ENCODE data around the gene NUDT14. TPM values are rescaled to one million over a fixed set of nuclear protein-coding genes. Genes with fewer than 3 reads are reported as not detected.

NUDT14 gene
- total and polyA plus RNA-seq, 7 donors = 14.7 to 45.4 (median 23.3) TPM

- H3K9me3 ChIP-seq = no peaks in the 10 kb centered on the region
- WGBS, 3 donors = 81 to 94% (median 84%) methylated on average over 12 of the region's 12 CpGs
- H3K27me3 ChIP-seq (ENCODE audit: insufficient read depth in 3 of 3, low read length in 2 of 3) = no peaks in the 10 kb centered on the region
- no peak overlapping the region for H3K27ac ChIP-seq
- H3K4me1 ChIP-seq = peaks cover 44% of the 10 kb centered on the region
- peaks cover 0 to 6% of the 10 kb centered on the region in 2 donors for H3K36me3 ChIP-seq (ENCODE audit: insufficient read depth in 1 of 2, low read depth in 1 of 2)
- no peak for TF ChIP-seq CTCF (IDR thresholded peaks at IDR 0.05)
- no peak for ATAC-seq
- intact Hi-C loops (cut with DNase I) = no loop called here
- no peak overlapping the region for H3K4me3 ChIP-seq
- DNase-seq = no peak
Measured at GRCh38 chr14:105160776-105161175, 20.3 kb downstream of the NUDT14 start.

GRCh38 chr14:105159344-105159743 is 21.8 kb downstream of the NUDT14 start:
- TF ChIP-seq CTCF (IDR thresholded peaks at IDR 0.05) = no peak
- Histone ChIP-seq H3K4me3 (no peak overlapping the region), H3K27me3 (ENCODE audit: insufficient read depth in 3 of 3, low read length in 2 of 3) (no peaks in the 10 kb centered on the region), H3K36me3 (ENCODE audit: insufficient read depth in 1 of 2, low read depth in 1 of 2) (peaks cover 0 to 6% of the 10 kb centered on the region in 2 donors), H3K27ac (no peak overlapping the region), H3K9me3 (no peaks in the 10 kb centered on the region), H3K4me1 (peaks cover 30% of the 10 kb centered on the region)
- 85 to 88% (median 88%) methylated on average over 12 to 14 of the region's 14 CpGs for WGBS, 3 donors
- ATAC-seq (no peak), DNase-seq (no peak)
- intact Hi-C loops (cut with DNase I) = no loop called here

GRCh38 chr14:105158794-105159193 is 22.3 kb downstream of the NUDT14 start:
- no peak for TF ChIP-seq CTCF (IDR thresholded peaks at IDR 0.05)
- H3K9me3 ChIP-seq = no peaks in the 10 kb centered on the region
- DNase-seq (no peak), ATAC-seq (no peak)
- H3K4me1 ChIP-seq = peaks cover 24% of the 10 kb centered on the region
- WGBS, 3 donors = 81 to 86% (median 84%) methylated on average over 12 of the region's 12 CpGs
- intact Hi-C loops (cut with DNase I) = no loop called here
- no peak overlapping the region for H3K4me3 ChIP-seq
- no peak overlapping the region for H3K27ac ChIP-seq
- no peaks in the 10 kb centered on the region for H3K27me3 ChIP-seq (ENCODE audit: insufficient read depth in 3 of 3, low read length in 2 of 3)
- H3K36me3 ChIP-seq (ENCODE audit: insufficient read depth in 1 of 2, low read depth in 1 of 2) = peaks cover 0 to 6% of the 10 kb centered on the region in 2 donors

- H3K4me3 ChIP-seq = no peak overlapping the region
- no peaks in the 10 kb centered on the region for H3K27me3 ChIP-seq (ENCODE audit: insufficient read depth in 3 of 3, low read length in 2 of 3)
- H3K36me3 ChIP-seq (ENCODE audit: insufficient read depth in 1 of 2, low read depth in 1 of 2) = peaks cover 0 to 6% of the 10 kb centered on the region in 2 donors
- DNase-seq (no peak), ATAC-seq (no peak)
- peaks cover 21% of the 10 kb centered on the region for H3K4me1 ChIP-seq
- no peak overlapping the region for H3K27ac ChIP-seq
- intact Hi-C loops (cut with DNase I) = no loop called here
- 94% methylated on average over 15 of the region's 15 CpGs for WGBS, 3 donors
- no peaks in the 10 kb centered on the region for H3K9me3 ChIP-seq
- TF ChIP-seq CTCF (IDR thresholded peaks at IDR 0.05) = no peak
Measured at GRCh38 chr14:105157872-105158271, 23.2 kb downstream of the NUDT14 start.

Measured in psoas muscle (tissue), 8 donors.